Neural progenitor cell (in vitro differentiated cells): ENCODE data around the gene NBR1.

Experiments
- CTCF ChIP-seq: fragments of 200-600 bp; sonication (generic); IDR thresholded peaks from 2 replicates; pipeline ENCODE4 v1.5.1; 2017; ENCODE audit warnings: antibody characterized with exemption, mild to moderate bottlenecking
- EZH2 ChIP-seq: fragments of 200-600 bp; sonication (generic); IDR thresholded peaks from 2 replicates; pipeline ENCODE4 v1.6.1; 2017; ENCODE audit warnings: antibody characterized with exemption, mild to moderate bottlenecking, moderate library complexity
- EZH2phosphoT487 ChIP-seq: fragments of 200-600 bp; sonication (generic); IDR thresholded peaks from 2 replicates; pipeline ENCODE4 v1.6.1; 2017; ENCODE audit warnings: antibody characterized with exemption

GRCh38 chr17:43155666-43156065 is 15.3 kb upstream of the NBR1 start:
- no peak for TF ChIP-seq CTCF
- no peak for TF ChIP-seq EZH2
- TF ChIP-seq EZH2phosphoT487, result no peak
